Measurements from ENCODE around the gene ERBB3.

The ERBB3 gene

DNA sequence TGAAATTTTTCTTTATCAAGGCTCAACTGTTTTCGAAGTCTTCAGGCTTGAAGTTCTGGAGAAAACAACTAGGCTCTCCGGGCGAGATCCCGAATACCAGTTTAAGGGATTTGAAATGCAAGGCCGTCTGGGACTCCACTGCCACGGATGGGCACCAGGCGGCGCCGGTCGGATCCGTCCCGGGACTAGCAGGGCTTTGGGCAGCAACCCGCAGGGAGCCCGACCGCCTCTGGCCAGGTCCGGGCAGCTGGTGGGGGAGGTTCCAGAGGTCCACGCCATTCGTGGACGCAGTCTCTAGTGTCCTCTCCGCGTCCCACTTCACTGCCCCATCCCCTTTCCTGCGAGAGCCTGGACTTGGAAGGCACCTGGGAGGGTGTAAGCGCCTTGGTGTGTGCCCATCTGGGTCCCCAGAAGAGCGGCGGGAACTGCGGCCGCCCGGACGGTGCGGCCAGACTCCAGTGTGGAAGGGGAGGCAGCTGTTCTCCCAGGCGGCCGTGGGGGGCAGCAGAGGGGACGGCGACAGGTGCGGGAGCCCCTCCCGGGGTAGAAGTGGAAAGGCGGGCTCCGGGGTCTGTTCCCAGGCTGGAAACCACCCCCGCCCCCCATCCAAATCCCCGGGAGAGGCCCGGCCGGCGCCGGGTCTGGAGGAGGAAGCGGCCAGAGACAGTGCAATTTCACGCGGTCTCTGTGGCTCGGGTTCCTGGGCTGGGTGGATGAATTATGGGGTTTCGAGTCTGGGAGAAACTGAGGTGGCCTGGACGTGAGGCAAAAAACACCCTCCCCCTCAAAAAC is 838 bp upstream of the ERBB3 start:
- peak; percentile 15 to 27 for DNase-seq (ENCODE audit: low read depth in 1 of 2, low spot score in 1 of 2)

- DNase-seq (ENCODE audit: low read depth in 1 of 2, low spot score in 1 of 2), result no peak
Measured at GRCh38 chr12:56080556-56081138, 682 bp downstream of the ERBB3 start.

DNA sequence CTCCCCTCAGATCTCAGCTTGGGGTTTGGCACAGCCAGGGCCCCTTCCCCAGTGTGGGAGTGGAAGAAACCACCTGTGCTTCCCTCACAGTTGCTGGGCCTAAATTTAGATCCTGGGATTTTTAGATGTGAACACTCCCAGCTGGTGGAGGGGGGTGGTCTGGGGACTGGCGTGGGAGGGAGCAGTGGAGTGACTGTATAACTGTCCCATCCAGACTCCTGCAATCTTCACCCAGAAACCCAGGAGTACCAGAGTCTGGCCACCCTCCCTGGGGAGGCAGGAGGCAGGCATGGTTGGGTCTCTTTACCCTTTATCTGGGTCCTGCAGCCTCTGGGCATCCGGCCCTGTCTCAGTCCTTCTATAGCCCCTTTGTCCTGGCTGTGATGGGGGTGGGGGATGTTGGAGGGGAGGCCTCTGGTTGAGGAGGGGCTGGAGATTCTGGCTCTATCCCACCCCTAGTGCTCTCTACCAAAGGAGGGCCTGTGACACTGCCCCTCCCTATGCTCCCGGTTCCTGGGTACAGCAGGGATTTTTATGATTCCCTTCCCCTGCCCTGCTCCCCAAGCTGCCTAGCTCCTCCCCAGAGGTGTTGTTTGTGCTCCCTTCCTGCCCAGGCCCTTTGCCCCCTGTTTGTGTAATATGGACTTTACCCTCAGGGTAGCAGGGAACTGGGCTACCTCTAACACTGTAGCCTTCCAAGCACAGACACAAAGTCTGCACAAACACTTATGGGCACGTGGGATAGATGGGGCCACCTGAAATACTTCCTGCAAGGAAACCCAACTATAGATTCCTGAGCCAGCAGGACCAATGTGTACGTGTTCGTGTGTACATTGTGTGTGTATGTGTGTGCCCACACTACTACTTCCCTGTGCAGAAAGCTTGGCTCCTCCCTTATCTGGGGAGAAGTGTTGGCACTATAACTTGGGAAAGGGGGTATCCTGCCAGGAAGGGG is 1.7 kb downstream of the ERBB3 start:
- no peak for DNase-seq (ENCODE audit: low read depth in 1 of 2, low spot score in 1 of 2)

- no peak for DNase-seq (ENCODE audit: low read depth in 1 of 2, low spot score in 1 of 2)
Measured at GRCh38 chr12:56082382-56082781, 2.4 kb downstream of the ERBB3 start.

DNA sequence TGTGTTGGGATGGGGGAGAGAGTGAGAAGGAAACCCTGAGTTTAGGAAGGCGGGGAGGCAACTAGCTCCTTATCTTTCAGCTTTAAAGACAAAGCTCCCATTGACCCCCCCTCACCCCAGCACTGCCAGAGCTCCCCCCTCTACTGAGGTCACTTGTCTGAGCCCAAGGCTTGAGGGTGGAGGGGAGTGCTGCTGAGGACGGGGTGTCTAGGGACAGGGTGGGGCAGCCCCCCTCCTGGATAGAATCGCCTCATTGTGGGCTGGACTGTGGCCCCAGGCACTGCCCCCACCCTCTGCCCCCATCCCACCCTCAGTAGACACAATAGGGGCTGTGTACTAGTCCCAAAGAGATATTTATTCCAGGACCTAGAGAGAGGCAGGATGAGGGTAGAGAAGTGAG is 3.0 kb downstream of the ERBB3 start:
- no peak for DNase-seq (ENCODE audit: low read depth in 1 of 2, low spot score in 1 of 2)

GRCh38 chr12:56084958-56085543 is 5.1 kb downstream of the ERBB3 start:
- no peak for DNase-seq (ENCODE audit: low read depth in 1 of 2, low spot score in 1 of 2)

GRCh38 chr12:56086096-56086495 is 6.1 kb downstream of the ERBB3 start:
- no peak for DNase-seq (ENCODE audit: low read depth in 1 of 2, low spot score in 1 of 2)

GRCh38 chr12:56086608-56087007 is 6.6 kb downstream of the ERBB3 start:
- no peak for DNase-seq (ENCODE audit: low read depth in 1 of 2, low spot score in 1 of 2)

DNA sequence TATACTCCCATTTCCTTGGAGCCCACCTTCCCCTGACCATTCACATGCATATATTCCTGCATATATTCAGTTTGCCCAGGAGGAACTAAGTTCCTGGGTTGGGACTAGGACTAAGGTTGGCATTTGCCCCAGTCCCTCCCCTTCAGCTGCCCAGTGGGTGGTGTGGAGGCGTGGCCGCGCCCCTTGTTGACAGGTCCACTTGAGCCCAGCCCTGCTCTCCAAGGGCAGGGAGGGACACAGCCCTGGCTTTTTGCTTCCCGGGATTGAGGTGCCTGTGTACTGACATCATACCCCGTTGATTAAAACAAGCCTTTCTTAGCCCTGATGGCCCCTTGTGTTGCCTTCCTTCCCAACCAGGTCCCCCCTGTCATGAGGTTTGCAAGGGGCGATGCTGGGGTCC is 7.3 kb downstream of the ERBB3 start:
- no peak for DNase-seq (ENCODE audit: low read depth in 1 of 2, low spot score in 1 of 2)

- DNase-seq (ENCODE audit: low read depth in 1 of 2, low spot score in 1 of 2), result no peak
Measured at GRCh38 chr12:56097738-56098137, 17.8 kb downstream of the ERBB3 start.

DNA sequence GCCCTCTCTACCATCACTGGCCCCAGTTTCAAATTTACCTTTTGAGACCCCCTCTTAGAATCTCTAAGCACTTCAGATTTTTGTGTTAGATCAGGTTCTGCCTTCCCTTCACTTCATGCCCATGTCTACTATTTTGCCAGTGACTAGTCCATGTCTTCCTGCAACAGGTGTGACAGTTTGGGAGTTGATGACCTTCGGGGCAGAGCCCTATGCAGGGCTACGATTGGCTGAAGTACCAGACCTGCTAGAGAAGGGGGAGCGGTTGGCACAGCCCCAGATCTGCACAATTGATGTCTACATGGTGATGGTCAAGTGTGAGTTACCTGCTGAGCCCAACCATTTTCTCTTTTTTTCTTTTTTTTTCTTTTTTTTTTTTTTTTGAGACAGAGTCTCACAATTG is 18.6 kb downstream of the ERBB3 start:
- no peak for DNase-seq (ENCODE audit: low read depth in 1 of 2, low spot score in 1 of 2)

DNA sequence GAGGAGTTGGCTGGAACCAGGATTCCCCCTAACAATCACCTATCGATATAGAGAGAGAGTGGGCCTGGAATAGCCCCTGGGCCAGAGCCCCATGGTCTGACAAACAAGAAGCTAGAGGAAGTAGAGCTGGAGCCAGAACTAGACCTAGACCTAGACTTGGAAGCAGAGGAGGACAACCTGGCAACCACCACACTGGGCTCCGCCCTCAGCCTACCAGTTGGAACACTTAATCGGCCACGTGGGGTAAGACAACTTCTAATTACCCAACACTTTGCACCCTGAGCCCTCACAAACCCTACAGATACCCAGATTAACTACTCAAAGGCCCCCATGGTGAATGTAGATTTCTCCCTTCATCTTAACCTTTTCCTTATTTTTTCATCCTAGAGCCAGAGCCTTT is 19.8 kb downstream of the ERBB3 start:
- DNase-seq (ENCODE audit: low read depth in 1 of 2, low spot score in 1 of 2), result no peak

- no peak for DNase-seq (ENCODE audit: low read depth in 1 of 2, low spot score in 1 of 2)
Measured at GRCh38 chr12:56101045-56101444, 21.1 kb downstream of the ERBB3 start.

GRCh38 chr12:56102683-56103065 is 22.7 kb downstream of the ERBB3 start:
- DNase-seq (ENCODE audit: low read depth in 1 of 2, low spot score in 1 of 2), result no peak

GRCh38 chr12:56103066-56103711 is 23.2 kb downstream of the ERBB3 start:
- no peak for DNase-seq (ENCODE audit: low read depth in 1 of 2, low spot score in 1 of 2)

GRCh38 chr12:56103823-56104108 is 23.8 kb downstream of the ERBB3 start:
- no peak for DNase-seq (ENCODE audit: low read depth in 1 of 2, low spot score in 1 of 2)

DNA sequence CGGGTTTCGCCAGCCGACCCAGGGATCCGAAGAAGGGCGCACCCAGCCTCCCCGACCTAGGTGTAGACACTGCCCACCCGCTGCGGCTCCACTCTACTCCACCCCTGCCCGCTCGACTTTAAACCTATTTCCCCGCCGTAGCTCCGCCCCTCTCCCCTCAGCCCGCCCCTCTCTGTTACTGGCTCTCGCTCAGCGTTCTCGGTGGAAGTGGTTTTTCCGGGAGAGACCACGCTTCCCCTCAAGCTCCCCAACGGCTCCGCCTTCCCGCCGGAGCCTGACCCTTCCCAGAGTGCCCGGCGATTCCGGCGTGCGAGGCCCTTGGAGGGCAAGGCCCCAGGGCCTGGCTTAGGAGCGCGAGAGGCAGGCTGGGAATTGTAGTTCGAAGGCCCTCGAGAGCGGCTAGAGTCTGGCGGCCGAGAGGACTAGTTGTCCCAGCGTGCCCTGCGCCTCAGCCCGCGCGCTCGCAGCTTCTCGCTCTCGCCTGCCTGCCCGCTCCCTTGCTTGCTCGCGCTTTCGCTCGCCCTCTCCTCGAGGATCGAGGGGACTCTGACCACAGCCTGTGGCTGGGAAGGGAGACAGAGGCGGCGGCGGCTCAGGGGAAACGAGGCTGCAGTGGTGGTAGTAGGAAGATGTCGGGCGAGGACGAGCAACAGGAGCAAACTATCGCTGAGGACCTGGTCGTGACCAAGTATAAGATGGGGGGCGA is 24.3 kb downstream of the ERBB3 start, which contains the start of gene PA2G4:
Gene PA2G4, plus strand, starts transcription at position 451 of the 706 bp plus-strand sequence. Its CDS starts 179 bp downstream, at position 630.
- peak; percentile 93 to 95 for DNase-seq (ENCODE audit: low read depth in 1 of 2, low spot score in 1 of 2)

GRCh38 chr12:56104815-56105608 is 25.0 kb downstream of the ERBB3 start:
- no peak for DNase-seq (ENCODE audit: low read depth in 1 of 2, low spot score in 1 of 2)

GRCh38 chr12:56105609-56105902 is 25.6 kb downstream of the ERBB3 start:
- DNase-seq (ENCODE audit: low read depth in 1 of 2, low spot score in 1 of 2), result no peak

DNA sequence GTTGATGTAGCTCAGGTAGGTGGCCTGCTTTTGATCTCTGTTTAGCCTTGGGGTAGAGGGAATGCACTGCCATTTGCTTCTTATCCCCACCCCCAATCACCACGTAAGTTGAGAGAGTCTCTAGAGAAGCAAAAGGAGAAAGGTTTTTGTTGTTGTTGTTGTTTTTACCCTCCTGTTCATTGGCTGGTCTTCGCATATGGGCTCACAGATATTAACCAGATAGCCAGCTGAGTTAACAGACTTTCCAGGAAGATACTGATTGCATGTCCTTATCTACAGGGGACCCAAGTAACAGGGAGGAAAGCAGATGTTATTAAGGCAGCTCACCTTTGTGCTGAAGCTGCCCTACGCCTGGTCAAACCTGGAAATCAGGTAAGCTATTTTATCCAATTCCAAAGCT is 27.3 kb downstream of the ERBB3 start:
- no peak for DNase-seq (ENCODE audit: low read depth in 1 of 2, low spot score in 1 of 2)
